Adrenal gland (tissue), 12 donors: ENCODE results near the gene XPNPEP2. TPM values are rescaled to one million over a fixed set of nuclear protein-coding genes. Genes with fewer than 3 reads are reported as not detected.

Experiments used
- DNase-seq, 7 donors: peaks; one replicate each; pipeline ENCODE4 v3.0.0-alpha.2; 2019 to 2020
- H3K27ac ChIP-seq, 5 donors: fragments of 200-600 bp; sonication (generic) in 4 of 5; 1 replicate in 3 of 5; 2 replicates in 2 of 5; pipeline versions ENCODE4 v1.5.1 to v1.8.0; 2016 to 2020; ENCODE audit warnings: mild to moderate bottlenecking in 1 of 5
- H3K27me3 ChIP-seq: fragments of 200-600 bp; 2 replicates; pipeline ENCODE4 v1.8.0; 2021
- H3K36me3 ChIP-seq, 2 donors: fragments of 200-600 bp; replicated peaks in 1 of 2; 1 replicate in 1 of 2; 2 replicates in 1 of 2; pipeline versions ENCODE4 v1.5.1 to v1.8.0; 2018 to 2022
- H3K4me1 ChIP-seq, 2 donors: fragments of 200-600 bp; replicated peaks in 1 of 2; 1 replicate in 1 of 2; 2 replicates in 1 of 2; pipeline versions ENCODE4 v1.5.1 to v1.8.0; 2018 to 2021
- H3K4me3 ChIP-seq, 4 donors: fragments of 200-600 bp; sonication (generic) in 3 of 4; one replicate each; pipeline ENCODE4 v1.5.1; 2016 to 2018
- H3K9me3 ChIP-seq, 3 donors: fragments of 200-600 bp; sonication (generic) in 1 of 3; replicated peaks in 1 of 3; 1 replicate in 2 of 3; 2 replicates in 1 of 3; pipeline versions ENCODE4 v1.5.1 to v1.8.0; 2016 to 2021
- CTCF ChIP-seq, 6 experiments: fragments of 450-650 bp in 4 of 6; fragments of 200-600 bp in 2 of 6; sonication (generic) in 1 of 6; IDR thresholded peaks; 1 replicate in 5 of 6; 2 replicates in 1 of 6; pipeline versions ENCODE4 v1.5.1 to v1.8.0; 2016 to 2021; ENCODE audit warnings: antibody characterized with exemption in 6 of 6, mild to moderate bottlenecking in 2 of 6, moderate library complexity in 1 of 6
- POLR2A ChIP-seq, 2 donors: fragments of 450-650 bp; IDR thresholded peaks; one replicate each; pipeline ENCODE4 v1.6.1; 2017; ENCODE audit warnings: antibody characterized with exemption in 2 of 2, mild to moderate bottlenecking in 2 of 2, moderate library complexity in 1 of 2
- WGBS, 4 donors: extraction: QIAGEN DNeasy Blood & Tissue Kit in 2 of 4; methylation state at CpG; one replicate each; pipeline versions ENCODE4 v1.1.5 to v1.1.7; 2013 to 2017; 5-methylcytosine and 5-hydroxymethylcytosine counted together
- intact Hi-C, 2 donors: fragments of 100-400 bp; cut with DNase I; formaldehyde crosslinking; loops; one replicate each; pipeline versions ENCODE4 v1.14.1 to v1.15.0; 2022 to 2023
- polyA plus RNA-seq, 3 donors: library from polyadenylated mRNA; stranded (reverse); fragments of 200-250 nt in 2 of 3; fragments of 350-450 nt in 1 of 3; fragmentation: Illumina TruSeq in 1 of 3; extraction: RNeasy Lipid Tissue Mini Kit (QIAGEN cat#74804) in 1 of 3; gene quantifications; one replicate each; pipeline ENCODE4 v1.2.3, GENCODE V29; 2013 to 2014
- total RNA-seq, 9 donors: library from RNA; depleted of rRNA in 4 of 9; stranded (reverse); fragments of >200 nt in 4 of 9; fragments of 120-200 nt in 1 of 9; fragmentation: NEBNext Ultra II Directional in 1 of 9; extraction: Animal tissue kit (Norgen Biotek cat#: 25700) in 1 of 9; gene quantifications; one replicate each; pipeline versions ENCODE4 v1.1.0 to v1.2.4, GENCODE V29; 2013 to 2023
- donor health status: healthy with polysubstance abuse.
- donor health status: Bipolar disorder and iron deficiency.
- donor health status: DM: yes; HTN: yes; CAD: no.
- donor health status: DM: no; HTN: no; CAD: no.
- donor health status: DM: no; HTN: no; CAD: no.
- donor health status: DM: yes; HTN: yes; CAD: no.

XPNPEP2 gene
- total and polyA plus RNA-seq, 12 donors, result 0.18 to 5.4 (median 1.1) TPM

DNA sequence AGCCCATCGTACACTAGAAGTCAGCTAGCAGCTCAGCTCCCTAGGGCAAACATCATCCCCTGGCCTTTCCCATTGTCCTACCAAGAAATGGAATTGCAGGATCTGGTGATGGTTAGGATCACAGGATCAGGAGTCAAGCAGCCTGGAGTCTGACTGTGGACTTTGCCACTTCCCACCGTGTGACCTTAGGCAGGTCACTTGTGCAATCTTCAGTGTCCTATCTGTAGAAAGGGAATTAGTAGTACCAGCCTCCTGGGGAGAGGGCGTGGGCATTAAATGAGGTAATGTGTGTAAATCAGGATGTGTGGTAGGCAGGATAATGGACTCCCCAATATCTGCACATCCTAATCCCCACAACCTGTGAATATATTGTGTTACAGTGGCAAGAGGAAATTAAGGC lies 45.4 kb upstream of the XPNPEP2 start:
- Histone ChIP-seq H3K36me3 (no peaks in the 10 kb centered on the region), H3K27ac (no peak overlapping the region), H3K4me1 (no peaks in the 10 kb centered on the region), H3K4me3 (no peak overlapping the region), H3K27me3 (no peaks in the 10 kb centered on the region), H3K9me3 (no peaks in the 10 kb centered on the region)
- 62 to 100% (median 86%) methylated on average over 1 to 3 of the region's 3 CpGs for WGBS, 4 donors
- TF ChIP-seq POLR2A (IDR thresholded peaks at IDR 0.05) (no peak), CTCF (IDR thresholded peaks at IDR 0.05) (no peak)
- intact Hi-C loops, result no loop called here
- DNase-seq, result peak in 1 of 7 donors; percentile 11

DNA sequence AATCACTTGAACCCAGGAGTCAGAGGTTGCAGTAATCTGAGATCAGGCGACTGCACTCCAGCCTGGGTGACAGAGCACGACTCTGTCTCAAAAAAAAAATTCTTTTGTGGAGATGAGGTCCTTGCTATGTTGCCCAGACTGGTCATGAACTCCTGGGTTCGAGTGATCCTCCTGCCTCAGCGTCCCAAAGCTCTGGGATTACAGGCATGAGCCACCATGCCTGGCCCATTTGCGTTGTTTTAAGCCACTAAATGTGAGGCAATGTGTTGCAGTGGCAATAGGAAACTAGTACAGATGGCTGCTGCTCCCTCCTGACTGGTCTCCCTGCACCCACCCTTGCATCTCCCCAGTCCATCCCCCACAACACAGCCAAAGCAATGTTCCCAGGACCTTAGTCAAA lies 44.0 kb upstream of the XPNPEP2 start:
- Histone ChIP-seq H3K4me1 (no peaks in the 10 kb centered on the region), H3K36me3 (no peaks in the 10 kb centered on the region), H3K27me3 (no peaks in the 10 kb centered on the region), H3K9me3 (no peaks in the 10 kb centered on the region), H3K27ac (no peak overlapping the region), H3K4me3 (no peak overlapping the region)
- DNase-seq, result peak in 1 of 7 donors; percentile 7
- intact Hi-C loops, result no loop called here
- no peak for TF ChIP-seq CTCF (IDR thresholded peaks at IDR 0.05)
- TF ChIP-seq POLR2A (IDR thresholded peaks at IDR 0.05), result no peak
- 74 to 100% (median 91%) methylated on average over 2 to 5 of the region's 5 CpGs for WGBS, 4 donors

- Histone ChIP-seq H3K27me3 (no peaks in the 10 kb centered on the region), H3K27ac (no peak overlapping the region), H3K4me3 (no peak overlapping the region), H3K36me3 (no peaks in the 10 kb centered on the region), H3K4me1 (no peaks in the 10 kb centered on the region), H3K9me3 (no peaks in the 10 kb centered on the region)
- WGBS, 4 donors, result 71 to 93% (median 81%) methylated on average over 6 of the region's 6 CpGs
- intact Hi-C loops, result no loop called here
- TF ChIP-seq POLR2A (IDR thresholded peaks at IDR 0.05), result no peak
- no peak for TF ChIP-seq CTCF (IDR thresholded peaks at IDR 0.05)
- DNase-seq, result peak in 1 of 7 donors; percentile 7
Measured at GRCh38 chrX:129695535-129695934, 43.2 kb upstream of the XPNPEP2 start.

- Histone ChIP-seq H3K27ac (no peak overlapping the region), H3K4me3 (no peak overlapping the region), H3K4me1 (no peaks in the 10 kb centered on the region), H3K36me3 (no peaks in the 10 kb centered on the region), H3K9me3 (no peaks in the 10 kb centered on the region), H3K27me3 (no peaks in the 10 kb centered on the region)
- TF ChIP-seq CTCF (IDR thresholded peaks at IDR 0.05), result no peak
- no peak for TF ChIP-seq POLR2A (IDR thresholded peaks at IDR 0.05)
- peak in 1 of 7 donors; percentile 2 for DNase-seq
- 83 to 97% (median 87%) methylated on average over 7 to 8 of the region's 8 CpGs for WGBS, 4 donors
- intact Hi-C loops, result no loop called here
Measured at GRCh38 chrX:129695937-129696336, 42.8 kb upstream of the XPNPEP2 start.
